ENCODE results near the gene ITGB7. TPM values are rescaled to one million over a fixed set of nuclear protein-coding genes. Genes with fewer than 3 reads are reported as not detected.
A peak's percentile ranks its signal among the peaks of the same experiment; 100 is the strongest.
"Not testable (repeated sequence)": the region's sequence is repeated elsewhere in the genome, so short reads cannot be mapped to it uniquely, and the experiment has no call there.

Gene ITGB7
- total RNA-seq, 1 experiment from 2014 or later: 38.6 TPM

DNA sequence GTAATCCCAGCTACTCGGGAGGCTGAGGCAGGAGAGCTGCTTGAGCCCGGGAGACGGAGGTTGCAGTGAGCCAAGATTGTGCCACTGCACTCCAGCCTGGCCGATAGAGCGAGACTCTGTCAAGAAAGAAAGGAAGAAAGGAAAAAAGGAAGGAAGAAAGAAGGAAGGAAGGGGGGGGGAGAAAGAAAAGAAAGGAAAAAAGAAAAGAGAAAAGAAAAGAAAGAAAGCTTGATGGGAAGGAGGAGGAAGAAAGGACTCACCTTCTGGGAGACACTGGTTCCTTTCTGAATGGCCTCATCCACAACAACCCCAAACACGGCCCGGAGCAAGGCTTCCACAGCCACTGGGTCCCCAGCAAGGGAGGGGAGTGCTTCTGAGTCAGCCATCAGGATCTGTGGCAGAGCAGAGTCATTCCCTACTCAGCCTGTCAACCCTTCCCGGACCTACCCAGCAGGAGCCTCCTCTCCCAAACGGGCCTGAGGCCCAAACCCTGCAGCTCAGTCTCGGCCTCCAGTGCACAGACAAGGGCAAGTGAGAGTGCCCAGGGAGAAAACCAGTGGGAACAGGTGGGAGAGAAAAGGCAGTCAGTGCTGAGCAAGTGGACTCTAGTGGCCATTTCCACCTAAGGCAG lies 33.9 kb downstream of the ITGB7 start:
- DNase-seq (ENCODE audit: low read depth): no peak
- in situ Hi-C loops (cut with HindIII; ENCODE audit: low pct_unique_long_range_greater_than_20kb, low sequenced_read_pairs): no loop called here

DNA sequence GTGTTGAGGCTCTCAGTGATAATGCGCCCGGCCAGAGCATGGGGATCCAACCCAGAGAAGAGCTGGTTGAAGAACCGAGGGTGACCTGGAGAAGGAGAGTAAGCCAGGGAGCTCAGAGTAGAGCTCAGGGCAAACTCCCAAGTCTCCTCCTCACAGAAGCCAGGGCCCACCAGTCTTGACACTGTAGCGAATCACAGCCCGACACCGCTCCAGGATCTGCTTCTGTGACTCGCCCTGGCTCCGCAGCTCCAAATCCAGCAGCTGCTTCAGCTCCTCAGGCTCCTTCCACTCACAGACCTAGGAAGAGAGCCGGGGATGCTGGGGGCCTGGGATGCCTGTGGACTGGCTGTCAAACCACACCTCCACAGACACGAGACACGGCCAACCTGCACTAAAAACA lies 34.7 kb downstream of the ITGB7 start:
- DNase-seq (ENCODE audit: low read depth): no peak
- in situ Hi-C loops (cut with HindIII; ENCODE audit: low pct_unique_long_range_greater_than_20kb, low sequenced_read_pairs): no loop called here

DNA sequence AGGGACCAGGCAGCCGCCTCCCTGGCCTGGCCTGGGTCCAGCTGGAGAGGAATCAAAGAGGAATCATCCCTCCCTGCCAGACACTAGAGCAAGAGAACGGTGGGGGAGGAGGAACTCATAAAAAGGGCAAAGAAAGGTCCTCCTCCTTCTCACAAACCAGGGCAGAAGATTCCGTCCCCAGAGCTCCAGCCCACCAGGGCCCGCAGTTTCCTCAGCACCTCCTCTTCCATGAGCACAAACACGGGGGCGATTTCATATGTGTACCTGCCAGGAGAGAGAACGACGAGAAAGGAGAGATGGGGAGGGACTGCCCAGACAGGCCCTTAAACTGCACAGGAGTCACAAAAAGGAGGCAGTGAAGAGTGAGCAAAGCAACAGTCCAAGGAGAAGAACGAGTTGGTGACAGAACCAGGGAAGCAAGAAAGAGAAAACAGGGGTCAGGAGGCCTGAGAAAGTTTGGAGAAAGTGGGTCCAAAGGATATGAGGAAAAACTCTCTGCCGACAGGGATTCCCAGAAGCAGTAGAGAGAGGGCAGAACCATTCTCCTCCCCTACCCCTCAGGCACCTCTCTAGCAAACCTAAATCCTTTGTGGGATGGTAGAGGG lies 35.2 kb downstream of the ITGB7 start:
- in situ Hi-C loops (cut with HindIII; ENCODE audit: low pct_unique_long_range_greater_than_20kb, low sequenced_read_pairs): no loop called here
- no peak for DNase-seq (ENCODE audit: low read depth)

DNA sequence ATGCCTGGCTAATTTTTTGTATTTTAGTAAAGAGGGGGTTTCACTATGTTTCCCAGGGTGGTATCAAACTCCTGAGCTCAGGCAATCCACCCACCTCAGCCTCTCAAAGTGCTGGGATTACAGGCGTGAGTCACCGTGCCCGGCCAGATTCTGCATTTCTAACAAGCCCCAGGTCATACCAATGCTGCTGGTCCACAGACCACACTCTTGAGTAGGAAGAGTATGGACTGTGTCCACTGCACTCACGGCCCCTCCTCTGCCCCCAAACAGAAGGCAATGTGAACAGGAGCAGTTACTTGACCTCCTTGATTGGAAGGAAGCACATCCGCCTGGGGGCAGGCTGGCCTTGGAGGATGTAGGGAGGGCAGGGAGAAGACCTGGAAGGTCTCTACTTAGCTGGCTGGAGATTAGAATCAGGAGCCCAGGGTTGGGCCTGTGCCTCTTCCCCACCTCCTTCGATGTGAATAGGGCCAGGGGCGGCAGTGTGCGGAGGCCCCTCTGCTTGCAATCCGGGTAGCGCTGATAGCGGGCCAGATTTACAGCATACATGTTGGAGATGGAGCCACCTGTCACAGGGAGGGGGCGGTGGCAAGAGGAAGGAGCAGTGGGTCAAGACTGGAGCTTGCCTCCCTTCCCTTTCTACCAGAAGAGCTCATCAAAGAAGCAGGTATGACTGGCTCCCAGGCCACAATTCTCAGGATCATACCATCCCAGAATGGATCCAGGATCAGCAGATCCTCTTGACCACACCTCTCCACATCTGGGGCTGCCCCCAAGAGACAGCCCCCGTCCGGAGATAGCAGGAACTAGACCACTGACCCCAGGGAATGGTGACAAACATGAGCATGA lies 36.0 kb downstream of the ITGB7 start:
- in situ Hi-C loops (cut with HindIII; ENCODE audit: low pct_unique_long_range_greater_than_20kb, low sequenced_read_pairs): no loop called here
- DNase-seq (ENCODE audit: low read depth): no peak

DNA sequence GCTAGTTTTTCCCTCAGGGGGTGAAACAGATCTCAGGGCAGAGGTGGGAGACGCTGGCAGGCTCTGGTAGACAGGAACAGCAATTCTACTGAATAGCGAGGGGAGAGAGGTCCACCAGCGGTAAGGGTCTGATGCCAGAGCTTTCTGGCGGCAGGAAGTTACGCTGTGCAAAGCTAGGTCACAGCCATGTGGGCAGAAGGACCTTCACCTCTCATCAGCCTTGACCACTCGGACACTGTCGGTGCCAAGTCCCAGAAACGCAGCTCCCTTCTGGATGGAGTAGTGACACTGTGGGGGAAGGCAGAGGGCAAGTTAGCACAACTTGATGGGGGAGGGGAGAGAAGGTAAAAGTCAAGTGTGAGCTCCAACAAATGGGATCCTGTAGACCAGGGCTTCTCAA lies 36.8 kb downstream of the ITGB7 start:
- in situ Hi-C loops (cut with HindIII; ENCODE audit: low pct_unique_long_range_greater_than_20kb, low sequenced_read_pairs): no loop called here

DNA sequence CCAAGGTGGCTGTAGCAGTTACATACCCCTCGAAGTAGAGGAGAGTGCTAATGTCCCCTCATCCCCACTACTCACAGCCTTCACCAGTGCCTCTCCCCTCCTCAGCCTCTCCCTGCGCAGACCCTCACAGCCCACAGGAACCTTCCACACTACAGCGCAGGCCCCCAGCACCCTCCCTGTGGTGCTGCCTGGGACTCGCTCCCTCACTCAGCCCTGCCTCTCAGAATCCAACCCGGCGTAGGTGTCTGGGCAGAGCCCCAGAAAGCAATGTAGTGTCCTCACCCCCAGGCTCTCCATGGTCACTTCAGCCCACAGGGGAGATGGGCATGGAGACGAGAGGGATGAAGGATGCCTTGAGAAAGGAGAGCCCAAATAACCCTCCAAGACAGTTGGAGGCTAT lies 37.4 kb downstream of the ITGB7 start:
- DNase-seq (ENCODE audit: low read depth): no peak
- in situ Hi-C loops (cut with HindIII; ENCODE audit: low pct_unique_long_range_greater_than_20kb, low sequenced_read_pairs): no loop called here

More for the DNA sequence above, 36.8 kb downstream of the ITGB7 start:
- no peak for DNase-seq (ENCODE audit: low read depth)

DNA sequence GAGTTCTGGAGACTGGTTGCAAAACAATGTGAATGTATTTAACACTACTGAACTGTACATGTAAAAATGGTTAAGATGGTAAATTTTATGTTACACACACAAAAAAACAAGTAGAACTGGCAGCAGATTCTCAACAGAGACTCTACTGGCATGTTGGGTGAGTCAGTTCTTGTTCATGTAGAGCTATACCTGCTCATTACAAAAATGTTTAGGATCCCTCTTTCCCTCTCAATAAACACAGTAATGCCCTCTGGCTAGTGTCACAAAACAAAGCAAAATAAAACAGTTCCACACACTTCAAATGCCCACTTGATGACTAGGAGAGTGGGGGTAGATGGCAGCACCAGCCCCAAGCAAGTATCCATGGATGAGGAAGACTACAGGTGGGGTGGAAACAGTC lies 40.2 kb downstream of the ITGB7 start:
- DNase-seq (ENCODE audit: low read depth): no peak
- in situ Hi-C loops (cut with HindIII; ENCODE audit: low pct_unique_long_range_greater_than_20kb, low sequenced_read_pairs): no loop called here

DNA sequence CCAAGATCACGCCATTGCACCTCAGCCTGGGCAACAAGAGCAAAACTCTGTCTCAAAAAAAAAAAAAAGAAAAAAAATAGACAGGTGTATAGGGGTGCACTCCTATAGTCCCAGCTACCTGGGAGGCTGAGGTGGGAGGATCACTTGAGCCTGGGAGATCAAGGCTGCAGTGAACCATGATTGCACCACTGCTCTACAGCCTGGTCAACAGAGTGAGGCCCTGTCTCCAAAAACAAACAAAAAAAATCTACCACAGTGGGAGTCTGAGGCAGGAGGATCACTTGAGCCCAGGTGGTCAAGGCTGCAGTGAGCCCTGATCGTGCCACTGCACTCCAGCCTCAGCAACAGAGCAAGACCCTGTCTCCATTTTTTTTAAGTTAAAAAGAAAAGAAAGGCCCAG lies 44.0 kb downstream of the ITGB7 start:
- in situ Hi-C loops (cut with HindIII; ENCODE audit: low pct_unique_long_range_greater_than_20kb, low sequenced_read_pairs); DNase-seq (ENCODE audit: low read depth): not testable (repeated sequence)

DNA sequence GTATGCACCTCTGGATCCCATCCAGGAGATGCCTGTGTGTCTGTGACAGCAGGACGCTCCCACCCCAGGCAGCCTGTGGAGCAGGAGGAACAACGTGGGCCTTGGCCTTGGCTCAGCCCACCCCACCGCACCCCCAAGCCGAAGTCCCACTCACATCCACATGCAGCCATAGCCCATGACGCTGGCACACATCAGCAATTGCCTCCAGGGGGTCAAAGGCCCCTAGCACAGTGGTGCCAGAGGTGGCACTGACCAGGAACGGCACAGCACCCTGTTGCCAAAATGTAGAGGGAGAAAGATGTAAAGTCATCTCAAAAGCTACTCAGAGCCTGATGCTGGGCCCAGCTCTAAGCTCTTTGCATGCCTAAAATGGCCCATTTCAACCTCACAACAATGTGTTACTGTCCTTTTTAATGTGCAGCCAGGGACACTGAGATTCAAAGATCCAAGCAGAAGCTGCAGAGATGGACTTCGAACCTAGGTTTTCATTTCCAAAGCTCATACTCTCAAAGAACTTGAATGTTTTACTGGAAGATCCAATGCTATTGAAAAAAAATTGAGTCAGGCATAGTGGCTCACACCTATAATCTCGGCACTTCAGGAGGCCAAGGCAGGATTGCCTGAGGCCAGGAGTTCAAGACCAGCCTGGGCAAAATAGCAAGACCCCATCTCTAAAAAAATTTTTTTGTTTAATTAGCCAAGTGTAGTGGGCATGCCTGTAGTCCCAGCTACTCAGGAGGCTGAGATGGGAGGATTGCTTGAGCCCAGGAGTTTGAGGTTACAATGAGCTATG lies 45.7 kb downstream of the ITGB7 start:
- no peak for DNase-seq (ENCODE audit: low read depth)
- in situ Hi-C loops (cut with HindIII; ENCODE audit: low pct_unique_long_range_greater_than_20kb, low sequenced_read_pairs): no loop called here

DNA sequence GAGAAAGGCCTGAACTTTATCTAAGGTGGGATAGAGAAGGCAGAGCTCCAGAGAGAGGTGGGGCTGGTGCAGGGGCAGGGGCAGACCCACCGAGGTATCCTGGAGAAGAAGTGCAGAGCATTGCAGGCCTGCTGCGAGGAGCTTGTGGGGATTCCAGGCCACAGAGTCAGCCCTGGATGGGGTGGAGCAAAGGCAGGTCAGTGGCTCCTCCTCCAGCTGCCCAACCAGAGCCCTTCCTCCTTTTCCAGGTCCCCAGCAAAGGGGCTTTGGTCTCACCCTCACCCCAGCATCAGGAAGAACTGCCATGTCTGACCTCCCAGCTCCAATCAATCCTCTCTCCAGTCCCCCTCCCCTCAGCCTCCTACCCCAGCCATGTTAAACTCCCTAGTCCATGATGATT lies 46.4 kb downstream of the ITGB7 start:
- in situ Hi-C loops (cut with HindIII; ENCODE audit: low pct_unique_long_range_greater_than_20kb, low sequenced_read_pairs): no loop called here
- no peak for DNase-seq (ENCODE audit: low read depth)

DNA sequence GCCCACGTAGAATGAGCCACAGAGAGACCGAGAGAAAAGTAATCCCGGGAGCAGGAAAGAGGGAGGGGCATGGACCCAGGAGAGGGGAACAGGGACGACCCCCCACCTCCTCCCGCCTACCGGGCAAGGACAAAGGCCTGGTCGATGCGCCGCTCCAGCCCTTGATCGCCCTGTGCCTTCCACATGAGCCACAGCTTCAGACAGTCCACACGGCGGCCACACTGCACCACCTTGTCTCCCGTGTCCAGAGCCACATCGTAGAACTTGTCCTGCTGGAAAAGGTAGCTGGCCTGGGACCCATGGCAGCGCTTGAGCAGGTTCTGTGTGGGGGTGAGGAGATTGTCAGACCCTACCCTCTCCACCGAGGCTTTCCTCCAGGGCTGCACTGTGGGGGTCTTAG lies 47.1 kb downstream of the ITGB7 start:
- in situ Hi-C loops (cut with HindIII; ENCODE audit: low pct_unique_long_range_greater_than_20kb, low sequenced_read_pairs): no loop called here
- DNase-seq (ENCODE audit: low read depth): no peak

DNA sequence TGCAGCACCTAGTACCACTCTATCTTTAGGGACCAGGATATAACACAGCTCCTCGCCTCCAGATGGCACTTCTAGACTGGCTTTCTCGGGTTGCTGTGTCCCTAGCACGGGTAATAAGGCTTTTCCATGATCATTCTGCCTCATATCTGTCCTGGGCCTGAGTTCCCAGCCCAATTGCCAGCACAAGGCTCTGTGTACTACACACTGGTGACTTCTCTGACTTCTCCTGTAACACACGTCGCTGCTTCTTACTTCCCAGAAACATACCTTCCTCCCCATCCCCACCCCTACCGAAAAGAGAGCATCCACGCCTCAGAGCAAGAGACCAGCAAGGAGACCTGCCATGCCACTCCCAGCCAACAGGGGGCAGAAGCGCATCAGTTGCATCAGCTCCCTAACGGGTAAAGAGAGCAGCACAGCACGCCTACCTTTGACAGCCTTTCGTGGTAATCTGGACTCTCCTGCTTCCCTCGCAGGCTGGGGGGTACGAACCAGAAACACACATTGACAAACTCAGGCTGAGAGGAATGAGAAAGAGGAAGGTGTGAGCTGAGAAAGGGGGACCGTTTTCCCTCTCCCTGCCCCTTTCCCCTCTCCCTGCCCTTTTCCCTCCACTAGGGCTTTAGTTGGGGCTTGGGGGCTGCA lies 47.7 kb downstream of the ITGB7 start:
- in situ Hi-C loops (cut with HindIII; ENCODE audit: low pct_unique_long_range_greater_than_20kb, low sequenced_read_pairs): no loop called here
- peak; percentile 78 for DNase-seq (ENCODE audit: low read depth)

DNA sequence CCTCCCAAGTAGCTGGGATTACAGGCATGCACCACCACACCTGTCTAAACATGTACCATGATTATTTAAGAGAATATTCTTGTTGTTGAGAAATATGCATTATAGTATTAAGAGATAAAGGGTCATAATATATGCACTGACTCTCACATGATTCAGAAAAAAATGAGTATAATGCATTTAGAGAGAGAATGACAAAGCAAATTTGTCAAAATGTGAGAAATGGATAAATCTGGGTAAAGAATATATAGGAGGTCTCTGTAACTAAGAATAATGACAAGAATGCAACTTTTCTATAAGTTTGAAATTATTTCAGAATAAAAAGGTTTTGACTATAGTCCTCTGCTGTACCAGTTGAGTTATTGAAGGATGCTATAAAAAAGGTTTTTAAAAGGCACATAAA lies 54.7 kb downstream of the ITGB7 start:
- in situ Hi-C loops (cut with HindIII; ENCODE audit: low pct_unique_long_range_greater_than_20kb, low sequenced_read_pairs): no loop called here
- DNase-seq (ENCODE audit: low read depth): no peak

DNA sequence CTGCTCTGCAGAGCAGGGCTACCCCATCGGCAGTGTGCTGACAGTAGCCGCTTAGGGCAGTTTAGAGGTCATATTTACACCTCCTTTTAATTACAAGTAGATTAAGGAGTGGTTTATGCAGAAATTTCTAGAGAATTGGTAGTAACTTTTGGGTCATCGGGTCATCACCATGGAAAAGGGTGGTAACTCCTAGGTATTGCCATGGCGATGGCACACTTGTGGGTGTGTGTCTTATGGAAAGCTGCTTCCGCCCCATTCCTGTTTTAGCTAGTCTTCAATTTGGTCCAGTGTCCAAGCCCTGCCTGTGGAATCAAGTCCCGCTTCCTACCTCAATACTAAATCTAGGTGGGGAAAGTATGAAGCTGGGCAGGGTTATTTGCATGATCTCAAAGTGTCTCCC lies 56.0 kb downstream of the ITGB7 start:
- in situ Hi-C loops (cut with HindIII; ENCODE audit: low pct_unique_long_range_greater_than_20kb, low sequenced_read_pairs): no loop called here

DNA sequence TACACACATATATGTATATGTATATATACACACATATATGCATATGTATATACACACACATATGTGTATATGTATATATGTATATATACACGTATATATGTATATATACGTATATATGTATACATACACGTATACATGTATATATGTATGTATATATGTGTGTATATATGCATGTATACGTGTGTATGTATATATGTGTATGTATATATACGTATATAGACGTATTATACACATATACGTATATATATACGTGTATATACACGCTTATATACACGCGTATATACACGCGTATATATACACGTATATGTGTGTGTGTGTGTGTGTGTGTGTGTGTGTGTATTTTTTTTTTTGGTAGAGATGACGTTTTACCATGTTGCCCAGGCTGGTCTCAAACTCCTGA lies 59.4 kb downstream of the ITGB7 start:
- in situ Hi-C loops (cut with HindIII; ENCODE audit: low pct_unique_long_range_greater_than_20kb, low sequenced_read_pairs): no loop called here
- DNase-seq (ENCODE audit: low read depth): no peak

More for the DNA sequence above, 56.0 kb downstream of the ITGB7 start:
- DNase-seq (ENCODE audit: low read depth): no peak

DNA sequence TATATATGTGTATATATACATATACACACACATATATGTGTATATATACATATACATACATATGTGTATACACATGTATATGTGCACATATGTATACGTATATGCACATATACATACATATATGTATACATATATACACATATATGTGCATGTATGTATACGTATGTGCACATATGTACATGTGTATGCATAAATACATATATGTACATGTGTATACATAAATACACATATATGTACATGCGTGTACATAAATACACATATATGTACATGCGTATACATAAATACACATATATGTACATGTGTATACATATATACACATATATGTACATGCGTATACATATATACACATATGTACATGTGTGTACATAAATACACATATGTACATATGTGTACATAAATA lies 59.9 kb downstream of the ITGB7 start:
- no peak for DNase-seq (ENCODE audit: low read depth)
- in situ Hi-C loops (cut with HindIII; ENCODE audit: low pct_unique_long_range_greater_than_20kb, low sequenced_read_pairs): no loop called here

DNA sequence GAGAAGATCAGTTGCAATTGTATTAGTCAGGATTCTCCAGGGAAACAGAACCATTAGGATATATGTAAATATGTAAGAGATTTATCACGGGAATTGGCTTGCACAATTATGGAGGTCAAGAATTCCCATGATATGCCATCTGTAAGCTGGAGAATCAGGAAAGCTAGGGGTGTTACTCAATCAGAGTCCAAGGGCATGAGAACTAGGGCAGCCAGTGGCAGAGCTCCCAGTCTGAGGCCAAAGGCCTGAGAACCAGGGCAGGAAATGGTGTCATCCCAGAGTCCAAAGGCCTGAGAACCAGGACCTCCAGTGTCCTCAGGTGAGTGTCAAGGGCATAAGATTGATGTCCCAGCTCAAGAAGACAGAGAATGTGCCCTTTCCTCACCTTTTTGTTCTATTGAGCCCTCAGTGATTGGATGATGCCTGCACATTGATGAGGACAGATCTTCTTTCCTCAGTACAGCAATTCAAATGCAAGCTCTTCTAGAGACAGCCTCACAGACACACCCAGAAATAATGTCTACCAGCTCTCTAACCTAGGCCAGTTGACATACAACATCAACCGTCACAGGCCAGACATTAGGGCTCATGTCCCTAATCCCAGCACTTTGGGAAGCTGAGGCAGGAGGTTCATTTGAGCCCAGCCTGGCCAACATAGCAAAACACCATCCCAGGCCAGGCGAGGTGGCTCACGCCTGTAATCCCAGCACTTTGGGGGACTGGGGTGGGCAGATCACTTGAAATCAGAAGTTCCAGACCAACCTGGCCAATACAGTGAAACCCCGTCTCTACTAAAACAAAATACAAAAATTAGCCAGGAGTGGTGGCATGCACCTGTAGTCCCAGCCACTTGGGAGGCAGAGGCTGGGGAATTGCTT lies 61.4 kb downstream of the ITGB7 start:
- in situ Hi-C loops (cut with HindIII; ENCODE audit: low pct_unique_long_range_greater_than_20kb, low sequenced_read_pairs): no loop called here
- DNase-seq (ENCODE audit: low read depth): no peak

Measured in Caki2 (cell line).